K562 (cell line): ENCODE measurements around the gene HPCAL1. TPM values are rescaled to one million over a fixed set of nuclear protein-coding genes. Genes with fewer than 3 reads are reported as not detected.

Experiments used
- ARID1B ChIP-seq: fragments of 450-650 bp; IDR thresholded peaks from 2 replicates; pipeline ENCODE4 v1.6.1; 2016; ENCODE audit warnings: antibody characterized with exemption, mild to moderate bottlenecking, inconsistent platforms
- ARID2 ChIP-seq: fragments of 450-650 bp; IDR thresholded peaks from 2 replicates; pipeline ENCODE4 v1.6.1; 2017; ENCODE audit warnings: antibody characterized with exemption, mild to moderate bottlenecking
- CBFA2T2 ChIP-seq: fragments of 450-650 bp; conservative IDR thresholded peaks from 2 replicates; pipeline ENCODE4 v1.6.1; 2017; ENCODE audit warnings: mild to moderate bottlenecking
- CTBP1 ChIP-seq: fragments of 450-650 bp; IDR thresholded peaks from 2 replicates; pipeline ENCODE4 v1.6.1; 2016; ENCODE audit warnings: borderline replicate concordance
- DMBX1 ChIP-seq: fragments of 250-450 bp; sonication (Bioruptor Pico); IDR thresholded peaks from 2 replicates; pipeline ENCODE4 v1.8.0; 2022; ENCODE audit warnings: inconsistent platforms, mild to moderate bottlenecking, moderate library complexity, borderline replicate concordance
- FOXM1 ChIP-seq, 2 experiments: fragments of 450-650 bp in 1 of 2; sonication (generic) in 1 of 2; formaldehyde crosslinking in 1 of 2; IDR thresholded peaks; 2 replicates each; pipeline versions ENCODE4 v1.6.1 to v1.9.0; 2017 to 2022; ENCODE audit warnings: low read depth in 2 of 2, mild to moderate bottlenecking in 2 of 2, missing genetic modification reagents in 1 of 2, moderate library complexity in 1 of 2
- HCFC1 ChIP-seq: IDR thresholded peaks from 2 replicates; pipeline ENCODE4 v1.6.1; 2012; ENCODE audit warnings: low read depth, low read length, improper control_type of control experiment
- HDAC2 ChIP-seq: fragments of 450-650 bp; IDR thresholded peaks from 2 replicates; pipeline ENCODE4 v1.6.1; 2016; ENCODE audit warnings: mild to moderate bottlenecking
- HNRNPUL1 ChIP-seq: fragments of 200-400 bp; formaldehyde crosslinking; IDR thresholded peaks from 2 replicates; pipeline ENCODE4 v1.6.1; 2017; ENCODE audit warnings: low read length
- KLF1 ChIP-seq: fragments of 450-650 bp; IDR thresholded peaks from 2 replicates; pipeline ENCODE4 v1.6.1; 2016; ENCODE audit warnings: missing genetic modification characterization, missing compliant biosample characterization
- KLF16 ChIP-seq: IDR thresholded peaks from 2 replicates; pipeline ENCODE4 v1.6.1; 2016; ENCODE audit warnings: antibody characterized with exemption
- NCOR1 ChIP-seq: fragments of 450-650 bp; IDR thresholded peaks from 2 replicates; pipeline ENCODE4 v1.6.1; 2016; ENCODE audit warnings: mild to moderate bottlenecking, moderate library complexity
- SMC3 ChIP-seq: conservative IDR thresholded peaks from 2 replicates; pipeline ENCODE4 v1.6.1; 2011; ENCODE audit warnings: low read depth, low read length, improper control_type of control experiment; ENCODE audit not compliant: insufficient read depth
- USF1 ChIP-seq: sonication (generic); formaldehyde crosslinking; IDR thresholded peaks from 2 replicates; pipeline ENCODE4 v1.9.0; 2022; ENCODE audit warnings: mild to moderate bottlenecking, missing genetic modification reagents
- USF2 ChIP-seq: sonication (generic); formaldehyde crosslinking; IDR thresholded peaks from 2 replicates; pipeline ENCODE4 v1.5.0; 2020; ENCODE audit warnings: missing genetic modification reagents
- XRCC5 ChIP-seq: fragments of 200-400 bp; formaldehyde crosslinking; IDR thresholded peaks from 2 replicates; pipeline ENCODE4 v1.6.1; 2017; ENCODE audit warnings: low read depth, mild to moderate bottlenecking, low read length
- ZBTB33 ChIP-seq: sonication (generic); formaldehyde crosslinking; IDR thresholded peaks from 2 replicates; pipeline ENCODE4 v1.8.1; 2023; ENCODE audit warnings: mild to moderate bottlenecking, missing genetic modification reagents
- polyA plus RNA-seq, 8 experiments: library from polyadenylated mRNA; depleted of rRNA in 4 of 8; stranded (reverse) in 5 of 8; unstranded in 3 of 8; fragments of >200 nt; fragmentation: Nextera tagmentation in 2 of 8; fragmentation: Illumina TruSeq in 1 of 8; extraction: Ambion mirVana in 2 of 8; extraction: Trizol in 1 of 8; gene quantifications; 2 replicates each; pipeline versions ENCODE4 v1.2.1 to v1.2.3, GENCODE V29; 2011 to 2014; ENCODE audit warnings: inconsistent platforms in 1 of 8, missing spikeins in 1 of 8
- total RNA-seq, 7 experiments: library from RNA; depleted of rRNA in 6 of 7; stranded (reverse); fragments of >200 nt in 6 of 7; fragmentation: Illumina TruSeq in 2 of 7; extraction: Trizol in 2 of 7; gene quantifications; 2 replicates each; pipeline versions ENCODE4 v1.2.1 to v1.2.3, GENCODE V29; 2011 to 2021; ENCODE audit warnings: low replicate concordance in 1 of 7

The HPCAL1 gene
- total and polyA plus RNA-seq, 9 of the 15 experiments (the other 6 are each of a cell fraction or from before 2014, with no cell fraction given): 2.7 to 65.5 (median 23.9) TPM

- no peak for TF ChIP-seq FOXM1 (IDR thresholded peaks at IDR 0.05; ENCODE audit: low read depth)
- TF ChIP-seq FOXM1 (CRISPR knock-in tag; IDR thresholded peaks at IDR 0.05; ENCODE audit: low read depth): no peak
- peak; percentile 30; the same call in 1 of the 2 replicates for TF ChIP-seq HCFC1
- TF ChIP-seq CTBP1: peak; percentile 89
- TF ChIP-seq NCOR1: no peak
- 0 out of 2 replicates have a peak, but pooled peaks have one; percentile 14 for TF ChIP-seq ARID1B
- TF ChIP-seq ZBTB33 (CRISPR knock-in tag): peak; percentile 55
- peak; percentile 54; the same call in 1 of the 2 replicates for TF ChIP-seq USF1 (CRISPR knock-in tag)
- TF ChIP-seq CBFA2T2: 0 out of 2 replicates have a peak, but pooled peaks have one; percentile 19
- no peak for TF ChIP-seq KLF1 (tag)
- peak; percentile 92 for TF ChIP-seq SMC3
- no peak for TF ChIP-seq HDAC2
- 0 out of 2 replicates have a peak, but pooled peaks have one; percentile 22 for TF ChIP-seq DMBX1 (CRISPR knock-in tag)
- TF ChIP-seq KLF16: peak; percentile 50; the same call in 1 of the 2 replicates
- peak; percentile 62; the same call in 1 of the 2 replicates for TF ChIP-seq XRCC5
- TF ChIP-seq USF2 (CRISPR knock-in tag): peak; percentile 2; the same call in 1 of the 2 replicates
- peak; percentile 65; the same call in 1 of the 2 replicates for TF ChIP-seq ARID2
- TF ChIP-seq HNRNPUL1: no peak
These were observed 106.2 kb downstream of the HPCAL1 start (continued) for GRCh38 chr2:10408649-10409579.
